Endodermal cell (in vitro differentiated cells): ENCODE data around the gene VASH2. TPM values are rescaled to one million over a fixed set of nuclear protein-coding genes. Genes with fewer than 3 reads are reported as not detected.
"Not testable (repeated sequence)": the region's sequence is repeated elsewhere in the genome, so short reads cannot be mapped to it uniquely, and the experiment has no call there.

Source experiments
- DNase-seq: peaks from one replicate; pipeline ENCODE4 v3.0.0-alpha.2; 2017
- H3K27ac ChIP-seq: 2 replicates; pipeline ENCODE4 v1.5.1; 2013; ENCODE audit warnings: mild to moderate bottlenecking, low read depth, low read length, moderate library complexity
- H3K27me3 ChIP-seq: 2 replicates; pipeline ENCODE4 v1.6.1; 2013; ENCODE audit warnings: mild to moderate bottlenecking, low read length, moderate library complexity; ENCODE audit not compliant: insufficient read depth, control insufficient read depth, poor library complexity, severe bottlenecking
- H3K36me3 ChIP-seq: 2 replicates; pipeline ENCODE4 v1.7.0; 2013; ENCODE audit warnings: mild to moderate bottlenecking, low read length, moderate library complexity; ENCODE audit not compliant: control insufficient read depth, insufficient read depth
- H3K4me1 ChIP-seq: one replicate; pipeline ENCODE4 v1.7.0; 2013; ENCODE audit warnings: low read length; ENCODE audit not compliant: control insufficient read depth, insufficient read depth
- H3K4me3 ChIP-seq: 2 replicates; pipeline ENCODE4 v1.5.1; 2013; ENCODE audit warnings: mild to moderate bottlenecking, low read length, moderate library complexity
- H3K9ac ChIP-seq: 2 replicates; pipeline ENCODE4 v1.6.1; 2013; ENCODE audit warnings: mild to moderate bottlenecking, low read length, moderate library complexity; ENCODE audit not compliant: poor library complexity, severe bottlenecking; ENCODE audit errors: extremely low read depth
- H3K9me3 ChIP-seq: 2 replicates; pipeline ENCODE4 v1.6.1; 2013; ENCODE audit warnings: mild to moderate bottlenecking, low read length, moderate library complexity; ENCODE audit not compliant: control insufficient read depth
- H3K27ac Mint-ChIP-seq: 2 replicates; pipeline ENCODE4 v1.8.0; 2020; ENCODE audit warnings: mixed read lengths
- H3K27me3 Mint-ChIP-seq: 2 replicates; pipeline ENCODE4 v1.8.0; 2021; ENCODE audit warnings: mild to moderate bottlenecking, mixed read lengths; ENCODE audit not compliant: insufficient read depth
- H3K36me3 Mint-ChIP-seq: 2 replicates; pipeline ENCODE4 v1.8.0; 2020; ENCODE audit warnings: low read depth, mixed read lengths
- H3K4me1 Mint-ChIP-seq: 2 replicates; pipeline ENCODE4 v1.8.0; 2020; ENCODE audit warnings: mixed read lengths
- H3K4me3 Mint-ChIP-seq: 2 replicates; pipeline ENCODE4 v1.8.0; 2020; ENCODE audit warnings: mild to moderate bottlenecking, moderate library complexity, mixed read lengths
- H3K9me3 Mint-ChIP-seq: 2 replicates; pipeline ENCODE4 v1.8.0; 2020; ENCODE audit warnings: mild to moderate bottlenecking, mixed read lengths
- WGBS, 2 experiments: methylation state at CpG; one replicate each; pipeline versions ENCODE4 v1.1.5 to v1.1.7; 2013; ENCODE audit warnings: missing lambda C conversion rate in 2 of 2, mixed read lengths in 1 of 2; ENCODE audit not compliant: insufficient coverage in 1 of 2, insufficient read length in 1 of 2; 5-methylcytosine and 5-hydroxymethylcytosine counted together
- total RNA-seq, 2 donors: library from RNA; stranded (reverse); fragmentation: NEBNext Ultra II Directional in 1 of 2; extraction: Animal tissue kit (Norgen Biotek cat#: 25700) in 1 of 2; gene quantifications; 2 replicates in 1 of 2; 3 replicates in 1 of 2; pipeline ENCODE4 v1.2.1, GENCODE V29; 2021
- TF ChIP-seq, protein P1 (sequence below): fragments of 200-600 bp; sonication (generic); conservative IDR thresholded peaks from 2 replicates; pipeline ENCODE4 v1.5.0; 2021; ENCODE audit warnings: antibody characterized with exemption, mild to moderate bottlenecking

VASH2 gene
- total RNA-seq, 2 donors from 2014 or later = 13.7 to 30.2 TPM

DNA sequence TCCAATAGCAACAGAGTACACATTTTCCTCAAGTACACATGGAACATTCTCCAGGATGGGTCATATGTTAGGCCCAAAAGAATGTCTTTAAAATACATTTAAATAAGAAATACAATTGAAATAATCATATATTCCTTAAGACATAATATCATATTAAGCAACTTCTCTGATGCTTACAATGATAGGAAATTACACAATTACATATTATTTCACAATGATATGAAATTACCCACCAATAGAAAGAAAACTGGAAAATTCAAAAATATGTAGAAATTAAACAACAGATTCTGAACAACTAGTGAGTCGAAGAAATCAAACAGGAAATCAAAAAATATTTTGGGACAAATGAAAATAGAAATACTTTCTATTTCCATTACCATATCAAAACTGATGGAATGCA lies 46.7 kb upstream of the VASH2 start:
- Mint-ChIP-seq H3K36me3 (peaks cover 66% of the 10 kb centered on the region), H3K27ac (no peak overlapping the region), H3K4me1 (peaks cover 31% of the 10 kb centered on the region), H3K4me3 (no peak overlapping the region), H3K27me3 (no peaks in the 10 kb centered on the region), H3K9me3 (peaks cover 61% of the 10 kb centered on the region)
- peaks cover 25% of the 10 kb centered on the region for H3K36me3 ChIP-seq
- H3K9me3 ChIP-seq = peaks cover 64% of the 10 kb centered on the region
- no peak for DNase-seq
- H3K27ac ChIP-seq = no peak overlapping the region
- no peak overlapping the region for H3K9ac ChIP-seq
- 100% methylated on average over 1 of the region's 1 CpG; no CpG with 5 or more reads in 1 of the 2 experiments for WGBS, 2 experiments
- TF ChIP-seq, protein P1, sequence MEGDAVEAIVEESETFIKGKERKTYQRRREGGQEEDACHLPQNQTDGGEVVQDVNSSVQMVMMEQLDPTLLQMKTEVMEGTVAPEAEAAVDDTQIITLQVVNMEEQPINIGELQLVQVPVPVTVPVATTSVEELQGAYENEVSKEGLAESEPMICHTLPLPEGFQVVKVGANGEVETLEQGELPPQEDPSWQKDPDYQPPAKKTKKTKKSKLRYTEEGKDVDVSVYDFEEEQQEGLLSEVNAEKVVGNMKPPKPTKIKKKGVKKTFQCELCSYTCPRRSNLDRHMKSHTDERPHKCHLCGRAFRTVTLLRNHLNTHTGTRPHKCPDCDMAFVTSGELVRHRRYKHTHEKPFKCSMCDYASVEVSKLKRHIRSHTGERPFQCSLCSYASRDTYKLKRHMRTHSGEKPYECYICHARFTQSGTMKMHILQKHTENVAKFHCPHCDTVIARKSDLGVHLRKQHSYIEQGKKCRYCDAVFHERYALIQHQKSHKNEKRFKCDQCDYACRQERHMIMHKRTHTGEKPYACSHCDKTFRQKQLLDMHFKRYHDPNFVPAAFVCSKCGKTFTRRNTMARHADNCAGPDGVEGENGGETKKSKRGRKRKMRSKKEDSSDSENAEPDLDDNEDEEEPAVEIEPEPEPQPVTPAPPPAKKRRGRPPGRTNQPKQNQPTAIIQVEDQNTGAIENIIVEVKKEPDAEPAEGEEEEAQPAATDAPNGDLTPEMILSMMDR = no peak
- H3K4me1 ChIP-seq = peaks cover 11% of the 10 kb centered on the region
- no peaks in the 10 kb centered on the region for H3K27me3 ChIP-seq
- H3K4me3 ChIP-seq = no peak overlapping the region

DNA sequence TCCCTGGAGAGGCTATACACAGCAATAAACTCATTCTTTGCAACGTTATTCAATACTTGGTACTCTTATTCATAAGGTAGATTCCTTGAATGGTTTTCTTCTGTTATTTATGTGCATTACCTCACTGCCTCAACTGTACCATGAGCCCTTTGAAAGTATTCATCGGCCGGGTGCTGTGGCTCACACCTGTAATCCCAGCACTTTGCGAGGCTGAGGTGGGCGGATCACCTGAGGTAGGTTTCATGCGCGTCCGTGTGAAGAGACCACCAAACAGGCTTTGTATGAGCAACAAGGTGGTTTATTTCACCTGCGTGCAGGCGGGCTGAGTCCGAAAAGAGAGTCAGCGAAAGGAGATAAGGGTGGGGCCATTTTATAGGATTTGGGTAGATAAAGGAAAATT lies 42.3 kb upstream of the VASH2 start:
- Mint-ChIP-seq H3K4me1 (peaks cover 45% of the 10 kb centered on the region), H3K4me3 (peak overlapping the region; percentile 73), H3K27ac (peak overlapping the region; percentile 97), H3K36me3 (peaks cover 31% of the 10 kb centered on the region), H3K9me3 (peaks cover 29% of the 10 kb centered on the region)
- H3K27ac ChIP-seq, H3K27me3 ChIP-seq, H3K9ac ChIP-seq, H3K27me3 Mint-ChIP-seq, H3K4me3 ChIP-seq, H3K36me3 ChIP-seq: not testable (repeated sequence)
- Histone ChIP-seq H3K9me3 (peaks cover 25% of the 10 kb centered on the region), H3K4me1 (peaks cover 11% of the 10 kb centered on the region)
- DNase-seq = peak; percentile 75
- WGBS, 2 experiments = 14 to 48% methylated on average over 10 to 12 of the region's 12 CpGs

DNA sequence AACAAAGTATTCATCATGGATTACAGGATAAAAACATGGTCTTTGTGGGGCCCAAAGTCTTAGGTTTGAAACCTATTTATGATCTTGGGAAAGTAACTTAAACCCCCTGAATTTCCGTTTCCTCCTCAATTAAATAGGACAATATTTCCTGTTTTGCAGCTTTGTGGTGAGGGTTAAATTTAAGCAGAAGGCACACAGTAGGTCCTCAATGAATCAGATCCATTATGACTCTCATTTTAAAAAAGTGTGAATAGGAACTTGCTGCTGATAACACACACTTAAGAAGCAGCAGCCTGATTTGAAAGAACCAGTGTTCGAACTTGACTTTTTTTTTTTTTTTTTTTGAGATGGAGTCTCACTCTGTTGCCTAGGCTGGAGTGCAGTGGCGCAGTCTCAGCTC lies 41.4 kb upstream of the VASH2 start:
- Mint-ChIP-seq H3K36me3 (peaks cover 24% of the 10 kb centered on the region), H3K27ac (peak overlapping the region; percentile 97), H3K27me3 (no peaks in the 10 kb centered on the region), H3K9me3 (peaks cover 22% of the 10 kb centered on the region), H3K4me3 (peak overlapping the region; percentile 73), H3K4me1 (peaks cover 52% of the 10 kb centered on the region)
- H3K36me3 ChIP-seq = no peaks in the 10 kb centered on the region
- no peak for DNase-seq
- 24% methylated on average over 2 of the region's 3 CpGs; no CpG with 5 or more reads in 1 of the 2 experiments for WGBS, 2 experiments
- H3K9me3 ChIP-seq = peaks cover 18% of the 10 kb centered on the region
- TF ChIP-seq, protein P1 = no peak
- H3K9ac ChIP-seq = no peak overlapping the region
- H3K27me3 ChIP-seq = no peaks in the 10 kb centered on the region
- no peak overlapping the region for H3K4me3 ChIP-seq
- H3K27ac ChIP-seq = no peak overlapping the region
- peaks cover 11% of the 10 kb centered on the region for H3K4me1 ChIP-seq

DNA sequence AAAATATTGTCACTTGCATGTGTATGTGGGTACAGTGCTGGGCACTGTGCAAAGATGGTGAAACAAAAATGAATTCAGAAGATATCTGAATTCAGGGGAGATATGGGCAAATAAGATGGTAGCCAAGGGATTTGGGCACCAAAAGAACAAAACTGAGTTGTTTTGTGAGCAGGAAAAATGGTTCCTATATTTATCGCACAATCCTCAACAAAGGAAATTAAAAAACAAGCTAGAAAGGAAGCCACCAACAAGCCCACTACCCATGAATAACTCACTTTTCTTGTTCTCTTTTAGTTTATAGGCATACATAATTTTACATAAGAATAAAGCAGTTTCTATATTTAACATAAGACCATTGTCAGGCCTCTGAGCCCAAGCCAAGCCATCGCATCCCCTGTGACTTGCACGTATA lies 40.7 kb upstream of the VASH2 start:
- H3K4me1 Mint-ChIP-seq = peaks cover 58% of the 10 kb centered on the region
- Histone ChIP-seq H3K27me3 (no peaks in the 10 kb centered on the region), H3K27ac (no peak overlapping the region), H3K36me3 (no peaks in the 10 kb centered on the region), H3K9me3 (peaks cover 11% of the 10 kb centered on the region), H3K9ac (peak overlapping the region; percentile 32), H3K4me3 (no peak overlapping the region), H3K4me1 (peaks cover 13% of the 10 kb centered on the region)
- TF ChIP-seq, protein P1 = no peak
- peak overlapping the region; percentile 73 for H3K4me3 Mint-ChIP-seq
- WGBS, 2 experiments = 0% methylated on average over 2 of the region's 3 CpGs; no CpG with 5 or more reads in 1 of the 2 experiments
- peaks cover 15% of the 10 kb centered on the region for H3K9me3 Mint-ChIP-seq
- peaks cover 17% of the 10 kb centered on the region for H3K36me3 Mint-ChIP-seq
- H3K27ac Mint-ChIP-seq = peak overlapping the region; percentile 97
- no peaks in the 10 kb centered on the region for H3K27me3 Mint-ChIP-seq
- peak; percentile 69 for DNase-seq

DNA sequence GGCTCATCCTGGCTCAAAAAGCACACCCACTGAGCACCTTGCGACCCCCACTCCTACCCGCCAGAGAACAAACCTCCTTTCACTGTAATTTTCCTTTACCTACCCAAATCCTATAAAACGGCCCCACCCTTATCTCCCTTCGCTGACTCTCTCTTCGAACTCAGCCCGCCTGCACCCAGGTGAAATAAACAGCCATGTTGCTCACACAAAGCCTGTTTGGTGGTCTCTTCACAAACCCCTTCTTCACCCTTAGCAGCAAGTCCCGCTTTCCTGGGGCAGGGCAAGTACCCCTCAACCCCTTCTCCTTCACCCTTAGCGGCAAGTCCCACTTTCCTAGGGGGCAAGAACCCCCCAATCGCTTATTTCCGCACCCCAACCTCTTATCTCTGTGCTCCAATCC lies 40.1 kb upstream of the VASH2 start:
- not testable (repeated sequence) for H3K36me3 ChIP-seq, H3K4me3 ChIP-seq, H3K27me3 ChIP-seq, H3K9me3 Mint-ChIP-seq, H3K9ac ChIP-seq, H3K27me3 Mint-ChIP-seq, H3K27ac ChIP-seq, H3K9me3 ChIP-seq
- Mint-ChIP-seq H3K27ac (peak overlapping the region; percentile 97), H3K4me3 (peak overlapping the region; percentile 73), H3K4me1 (peaks cover 64% of the 10 kb centered on the region), H3K36me3 (peaks cover 12% of the 10 kb centered on the region)
- peak; percentile 82 for DNase-seq
- 0 to 12% methylated on average over 1 to 7 of the region's 10 CpGs for WGBS, 2 experiments
- H3K4me1 ChIP-seq = peaks cover 18% of the 10 kb centered on the region
